Neural progenitor cell (in vitro differentiated cells): ENCODE data around the gene MYH15.

Source experiments
- CTCF ChIP-seq: fragments of 200-600 bp; sonication (generic); IDR thresholded peaks from 2 replicates; pipeline ENCODE4 v1.5.1; 2017; ENCODE audit warnings: antibody characterized with exemption, mild to moderate bottlenecking
- EZH2 ChIP-seq: fragments of 200-600 bp; sonication (generic); IDR thresholded peaks from 2 replicates; pipeline ENCODE4 v1.6.1; 2017; ENCODE audit warnings: antibody characterized with exemption, mild to moderate bottlenecking, moderate library complexity
- EZH2phosphoT487 ChIP-seq: fragments of 200-600 bp; sonication (generic); IDR thresholded peaks from 2 replicates; pipeline ENCODE4 v1.6.1; 2017; ENCODE audit warnings: antibody characterized with exemption

DNA sequence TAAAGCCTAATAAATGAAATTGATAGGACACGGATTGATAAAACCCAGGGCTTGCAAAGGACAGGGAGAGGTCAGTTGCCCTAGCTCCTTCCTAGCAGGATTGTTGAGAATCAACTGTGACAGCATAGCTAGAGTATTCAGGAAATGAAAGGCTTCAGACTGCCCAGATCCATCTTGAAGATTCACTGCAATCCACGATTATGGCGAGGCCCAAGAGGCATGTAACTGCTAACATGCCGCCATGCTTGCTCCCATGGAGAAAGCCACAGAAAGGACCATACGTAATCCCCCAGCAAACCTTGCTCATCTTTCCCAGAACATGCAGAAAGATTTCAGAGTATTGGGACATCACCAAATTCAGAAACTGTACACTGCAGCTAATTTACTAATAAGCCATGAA is 41.3 kb downstream of the MYH15 start:
- TF ChIP-seq CTCF (no peak), EZH2phosphoT487 (no peak), EZH2 (no peak)
